GM23338 (cell line): ENCODE results near the gene MYO16. TPM values are rescaled to one million over a fixed set of nuclear protein-coding genes. Genes with fewer than 3 reads are reported as not detected.

Experiments used
- ATAC-seq: fragments of 200-7000 bp; cut with Tn5 transposase; 3 replicates; pipeline ENCODE4 v1.9.1; 2020
- DNase-seq: peaks from one replicate; pipeline ENCODE4 v3.0.0-alpha.2; 2015; ENCODE audit warnings: low spot score
- H2AFZ ChIP-seq: fragments of 200-600 bp; sonication (generic); 2 replicates; pipeline ENCODE4 v1.8.0; 2016; ENCODE audit warnings: antibody characterized with exemption, mild to moderate bottlenecking, moderate library complexity
- H3F3A ChIP-seq: fragments of 200-600 bp; sonication (generic); replicated peaks from 2 replicates; pipeline ENCODE4 v1.8.0; 2017; ENCODE audit warnings: antibody characterized with exemption, mixed run types, low read depth
- H3K27ac ChIP-seq: fragments of 200-600 bp; sonication (generic); 2 replicates; pipeline ENCODE4 v1.6.1; 2016; ENCODE audit warnings: low read depth
- H3K27me3 ChIP-seq: fragments of 200-600 bp; sonication (generic); 2 replicates; pipeline ENCODE4 v1.8.0; 2016; ENCODE audit warnings: mild to moderate bottlenecking, mixed run types, moderate library complexity; ENCODE audit not compliant: insufficient read depth
- H3K36me3 ChIP-seq: fragments of 200-600 bp; sonication (generic); 2 replicates; pipeline ENCODE4 v1.8.0; 2016; ENCODE audit warnings: mild to moderate bottlenecking; ENCODE audit not compliant: insufficient read depth
- H3K4me1 ChIP-seq: fragments of 200-600 bp; sonication (generic); 2 replicates; pipeline ENCODE4 v1.8.0; 2016; ENCODE audit warnings: mild to moderate bottlenecking, moderate library complexity; ENCODE audit not compliant: insufficient read depth
- H3K4me2 ChIP-seq: fragments of 200-600 bp; sonication (generic); 2 replicates; pipeline ENCODE4 v1.7.1; 2017; ENCODE audit warnings: mixed run types
- H3K4me3 ChIP-seq: fragments of 200-600 bp; sonication (generic); 2 replicates; pipeline ENCODE4 v1.6.1; 2016; ENCODE audit warnings: mixed run types
- H3K79me2 ChIP-seq: fragments of 200-600 bp; sonication (generic); replicated peaks from 2 replicates; pipeline ENCODE4 v1.8.0; 2017; ENCODE audit warnings: mild to moderate bottlenecking; ENCODE audit not compliant: insufficient read depth
- H3K9me2 ChIP-seq: fragments of 200-600 bp; sonication (generic); 2 replicates; pipeline ENCODE4 v1.8.0; 2017; ENCODE audit not compliant: insufficient read depth
- H4K20me1 ChIP-seq: fragments of 200-600 bp; sonication (generic); replicated peaks from 2 replicates; pipeline ENCODE4 v1.8.0; 2017; ENCODE audit warnings: mild to moderate bottlenecking; ENCODE audit not compliant: insufficient read depth
- H3K27ac Mint-ChIP-seq: 2 replicates; pipeline ENCODE4 v1.8.0; 2020; ENCODE audit warnings: inconsistent platforms, mild to moderate bottlenecking, moderate library complexity, mixed read lengths
- H3K27me3 Mint-ChIP-seq: 3 replicates; pipeline ENCODE4 v1.8.0; 2022; ENCODE audit warnings: low read depth, mild to moderate bottlenecking, moderate library complexity, mixed read lengths, inconsistent platforms; ENCODE audit not compliant: insufficient read depth, poor library complexity
- H3K36me3 Mint-ChIP-seq: 3 replicates; pipeline ENCODE4 v1.8.0; 2021; ENCODE audit warnings: low read depth, mild to moderate bottlenecking, inconsistent platforms, moderate library complexity, mixed read lengths
- H3K4me1 Mint-ChIP-seq: 3 replicates; pipeline ENCODE4 v1.8.0; 2020; ENCODE audit warnings: mild to moderate bottlenecking, inconsistent platforms, mixed read lengths
- H3K4me3 Mint-ChIP-seq: 3 replicates; pipeline ENCODE4 v1.8.0; 2021; ENCODE audit warnings: moderate library complexity, mild to moderate bottlenecking, inconsistent platforms, mixed read lengths
- H3K9me3 Mint-ChIP-seq: 3 replicates; pipeline ENCODE4 v1.8.0; 2020; ENCODE audit warnings: moderate library complexity, mild to moderate bottlenecking, inconsistent platforms, mixed read lengths
- CTCF ChIP-seq, 2 experiments: fragments of 200-600 bp in 1 of 2; sonication (generic) in 1 of 2; conservative IDR thresholded peaks; 2 replicates each; pipeline versions ENCODE4 v1.5.1 to v1.6.1; 2016 to 2017; ENCODE audit warnings: antibody characterized with exemption in 2 of 2, low read depth in 2 of 2, mild to moderate bottlenecking in 2 of 2, moderate library complexity in 1 of 2
- EZH2 ChIP-seq: fragments of 200-600 bp; sonication (generic); IDR thresholded peaks from one replicate; pipeline ENCODE4 v1.8.0; 2017; ENCODE audit warnings: antibody characterized with exemption, mild to moderate bottlenecking, low read depth; ENCODE audit not compliant: unreplicated experiment
- EZH2phosphoT487 ChIP-seq: fragments of 200-600 bp; sonication (generic); IDR thresholded peaks from one replicate; pipeline ENCODE4 v1.8.1; 2018; ENCODE audit warnings: antibody characterized with exemption; ENCODE audit not compliant: unreplicated experiment
- JUNB ChIP-seq: IDR thresholded peaks from one replicate; pipeline ENCODE4 v1.6.1; 2016; ENCODE audit warnings: antibody characterized with exemption; ENCODE audit not compliant: unreplicated experiment
- NANOG ChIP-seq: IDR thresholded peaks from 2 replicates; pipeline ENCODE4 v1.6.1; 2016; ENCODE audit warnings: antibody characterized with exemption, borderline replicate concordance
- POLR2AphosphoS5 ChIP-seq: IDR thresholded peaks from 2 replicates; pipeline ENCODE4 v1.6.1; 2016; ENCODE audit warnings: antibody characterized with exemption, low read depth
- REST ChIP-seq: IDR thresholded peaks from one replicate; pipeline ENCODE4 v1.6.1; 2018; ENCODE audit warnings: antibody characterized with exemption; ENCODE audit not compliant: unreplicated experiment
- STAT1 ChIP-seq: IDR thresholded peaks from one replicate; pipeline ENCODE4 v1.6.1; 2016; ENCODE audit warnings: antibody characterized with exemption; ENCODE audit not compliant: unreplicated experiment
- ZNF114 ChIP-seq: fragments of 250-450 bp; sonication (Bioruptor Pico); IDR thresholded peaks from 2 replicates; pipeline ENCODE4 v1.5.0; 2020; ENCODE audit warnings: mild to moderate bottlenecking, moderate library complexity
- ZNF331 ChIP-seq: fragments of 250-450 bp; sonication (Bioruptor Pico); IDR thresholded peaks from 2 replicates; pipeline ENCODE4 v1.5.0; 2020; ENCODE audit warnings: low read depth, mild to moderate bottlenecking, moderate library complexity
- polyA plus RNA-seq: library from polyadenylated mRNA; unstranded; fragments of >200 nt; fragmentation: Nextera tagmentation; extraction: Ambion mirVana; gene quantifications from 2 replicates; pipeline ENCODE4 v1.2.1, GENCODE V29; 2016
- total RNA-seq: library from RNA; depleted of rRNA; stranded (reverse); fragments of >200 nt; shearing (Covaris generic); gene quantifications from 2 replicates; pipeline ENCODE4 v1.2.3, GENCODE V29; 2014

MYO16 gene
- total and polyA plus RNA-seq, 2 experiments from 2014 or later = 0.10 to 0.13 TPM

GRCh38 chr13:108638901-108639300 is 9.5 kb downstream of the MYO16 start:
- Histone ChIP-seq H3K27ac (no peak overlapping the region), H3F3A (no peaks in the 10 kb centered on the region), H2AFZ (no peak overlapping the region), H3K79me2 (no peaks in the 10 kb centered on the region), H3K27me3 (no peaks in the 10 kb centered on the region), H3K4me1 (no peaks in the 10 kb centered on the region), H3K4me2 (no peak overlapping the region), H3K36me3 (no peaks in the 10 kb centered on the region), H3K4me3 (no peak overlapping the region), H4K20me1 (no peaks in the 10 kb centered on the region), H3K9me2 (peaks cover 11% of the 10 kb centered on the region; the same call in 1 of the 2 replicates)
- DNase-seq (no peak), ATAC-seq (no peak)
- Mint-ChIP-seq H3K36me3 (no peaks in the 10 kb centered on the region), H3K27ac (no peak overlapping the region), H3K9me3 (no peaks in the 10 kb centered on the region), H3K4me1 (no peaks in the 10 kb centered on the region), H3K4me3 (no peak overlapping the region), H3K27me3 (no peaks in the 10 kb centered on the region)
- TF ChIP-seq EZH2 = no peak
- no peak for TF ChIP-seq STAT1

- Histone ChIP-seq H3K4me1 (no peaks in the 10 kb centered on the region), H3K27ac (no peak overlapping the region), H3K4me2 (no peak overlapping the region), H2AFZ (no peak overlapping the region), H3K36me3 (no peaks in the 10 kb centered on the region), H3K9me2 (peaks cover 11% of the 10 kb centered on the region; the same call in 1 of the 2 replicates), H3K79me2 (no peaks in the 10 kb centered on the region), H3K4me3 (no peak overlapping the region), H3F3A (no peaks in the 10 kb centered on the region), H4K20me1 (no peaks in the 10 kb centered on the region), H3K27me3 (no peaks in the 10 kb centered on the region)
- Mint-ChIP-seq H3K4me1 (no peaks in the 10 kb centered on the region), H3K9me3 (peaks cover 11% of the 10 kb centered on the region; the same call in 2 of the 3 replicates), H3K36me3 (peaks cover 3% of the 10 kb centered on the region; the same call in 1 of the 3 replicates), H3K4me3 (no peak overlapping the region), H3K27ac (no peak overlapping the region), H3K27me3 (no peaks in the 10 kb centered on the region)
- ATAC-seq (no peak), DNase-seq (no peak)
- no peak for TF ChIP-seq POLR2AphosphoS5
- no peak for TF ChIP-seq STAT1
- no peak for TF ChIP-seq JUNB
- TF ChIP-seq EZH2phosphoT487 = no peak
- TF ChIP-seq ZNF331 = no peak
- TF ChIP-seq NANOG = no peak
- TF ChIP-seq ZNF114 (CRISPR knock-in tag) = no peak
- TF ChIP-seq EZH2 = no peak
- no peak for TF ChIP-seq CTCF (conservative IDR thresholded peaks at IDR 0.05; ENCODE audit: low read depth in 2 of 2)
- no peak for TF ChIP-seq REST
Measured at GRCh38 chr13:108643646-108644353, 14.4 kb downstream of the MYO16 start.
